GM23248 (cell line): ENCODE data around the gene ZNF425.

ENCODE experiments used
- EZH2 ChIP-seq: fragments of 200-600 bp; sonication (generic); IDR thresholded peaks from 2 replicates; pipeline ENCODE4 v1.6.1; 2018; ENCODE audit warnings: antibody characterized with exemption, mild to moderate bottlenecking; ENCODE audit not compliant: insufficient read depth, poor library complexity, severe bottlenecking
- EZH2phosphoT487 ChIP-seq: fragments of 200-600 bp; sonication (generic); IDR thresholded peaks from 2 replicates; pipeline ENCODE4 v1.6.1; 2018; ENCODE audit warnings: antibody characterized with exemption, moderate library complexity, mild to moderate bottlenecking, low read depth; ENCODE audit not compliant: insufficient read depth

- TF ChIP-seq EZH2 (no peak), EZH2phosphoT487 (no peak)
Observed at GRCh38 chr7:149141893-149142292, 15.8 kb upstream of the ZNF425 start.
